Right lobe of liver (tissue), 6 donors: ENCODE data around the gene RNF111. TPM values are rescaled to one million over a fixed set of nuclear protein-coding genes. Genes with fewer than 3 reads are reported as not detected.
"Not testable (repeated sequence)": the region's sequence is repeated elsewhere in the genome, so short reads cannot be mapped to it uniquely, and the experiment has no call there.

Experiments
- ATAC-seq, 4 donors: fragments of 200-7000 bp; cut with Tn5 transposase; one replicate each; pipeline ENCODE4 v1.9.1; 2020; ENCODE audit warnings: mild to moderate bottlenecking in 4 of 4, moderate library complexity in 4 of 4
- DNase-seq, 3 donors: peaks; one replicate each; pipeline ENCODE4 v3.0.0-alpha.2; 2020
- H3K27ac ChIP-seq, 3 donors: fragments of 200-600 bp; one replicate each; pipeline ENCODE4 v1.8.0; 2022
- H3K27me3 ChIP-seq, 2 donors: fragments of 200-600 bp; one replicate each; pipeline ENCODE4 v1.8.0; 2022
- H3K36me3 ChIP-seq, 4 donors: fragments of 200-600 bp; sonication (generic) in 1 of 4; one replicate each; pipeline versions ENCODE4 v1.5.1 to v1.8.0; 2017 to 2022; ENCODE audit warnings: control low read depth in 1 of 4
- H3K4me1 ChIP-seq, 4 donors: fragments of 200-600 bp; sonication (generic) in 1 of 4; one replicate each; pipeline versions ENCODE4 v1.5.1 to v1.8.0; 2017 to 2022; ENCODE audit warnings: control low read depth in 1 of 4
- H3K4me3 ChIP-seq, 3 donors: fragments of 200-600 bp; one replicate each; pipeline ENCODE4 v1.8.0; 2022
- H3K9me3 ChIP-seq, 4 donors: fragments of 200-600 bp; sonication (generic) in 1 of 4; one replicate each; pipeline versions ENCODE4 v1.5.1 to v1.8.0; 2017 to 2022; ENCODE audit warnings: control low read depth in 1 of 4
- POLR2A ChIP-seq: fragments of 450-650 bp; IDR thresholded peaks from one replicate; pipeline ENCODE4 v1.6.1; 2017; ENCODE audit warnings: antibody characterized with exemption, mild to moderate bottlenecking
- WGBS: methylation state at CpG from one replicate; pipeline ENCODE4 v1.1.6; 2018; ENCODE audit warnings: low coverage, low lambda C conversion rate; ENCODE audit not compliant: insufficient coverage; ENCODE audit errors: missing lambda C conversion rate; 5-methylcytosine and 5-hydroxymethylcytosine counted together
- intact Hi-C, 2 donors: fragments of 100-400 bp; cut with DNase I; formaldehyde crosslinking; loops; one replicate each; pipeline versions ENCODE4 v1.11.2 to v1.14.1; 2022
- total RNA-seq, 6 experiments: library from RNA; depleted of rRNA in 2 of 6; stranded (reverse); fragments of >200 nt in 2 of 6; fragmentation: NEBNext Ultra II Directional in 3 of 6; extraction: Animal tissue kit (Norgen Biotek cat#: 25700) in 3 of 6; gene quantifications; one replicate each; pipeline versions ENCODE4 v1.1.0 to v1.2.4, GENCODE V29; 2016 to 2023
- TF ChIP-seq, protein P1 (sequence below), 4 donors: fragments of 200-600 bp in 3 of 4; fragments of 450-650 bp in 1 of 4; IDR thresholded peaks; one replicate each; pipeline versions ENCODE4 v1.5.1 to v1.8.0; 2016 to 2022; ENCODE audit warnings: antibody characterized with exemption in 4 of 4, mild to moderate bottlenecking in 2 of 4
- donor health status: DM: no; HTN: yes; CAD: no.
- donor health status: DM: no; HTN: no; CAD: no.
- donor health status: DM: no; HTN: no; CAD: no.
- donor health status: DM: no; HTN: yes; CAD: no.
- donor health status: DM: no; HTN: yes; CAD: no.

Gene RNF111
- total RNA-seq, 6 experiments from 2014 or later: 7.3 to 19.1 (median 13.4) TPM

DNA sequence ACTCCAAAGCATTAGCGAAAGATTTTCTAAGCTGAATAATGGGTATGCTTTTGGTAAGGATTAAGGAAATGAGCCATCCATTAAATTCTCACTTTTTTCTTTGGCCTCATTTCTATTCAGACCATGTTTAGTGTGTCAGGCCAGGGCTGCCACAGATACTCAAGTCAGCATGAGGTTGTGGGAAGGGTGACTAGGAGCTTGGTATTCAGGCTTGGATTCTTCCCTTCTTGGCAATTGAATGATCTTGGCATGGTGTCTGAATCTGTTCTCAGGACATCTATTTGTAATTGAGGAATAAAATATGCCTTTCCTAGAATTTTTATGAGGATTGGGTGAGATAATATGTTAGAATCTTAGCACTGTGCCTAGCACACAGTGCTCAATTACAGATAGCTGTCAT, 128.7 kb downstream of the RNF111 start:
- no peaks in the 10 kb centered on the region for H3K4me1 ChIP-seq
- intact Hi-C loops: no loop called here
- no peaks in the 10 kb centered on the region for H3K27me3 ChIP-seq
- WGBS: 100% methylated on average over 1 of the region's 1 CpG
- no peak for DNase-seq
- H3K36me3 ChIP-seq: no peaks in the 10 kb centered on the region
- no peak overlapping the region for H3K27ac ChIP-seq
- no peak for ATAC-seq
- TF ChIP-seq, protein P1, sequence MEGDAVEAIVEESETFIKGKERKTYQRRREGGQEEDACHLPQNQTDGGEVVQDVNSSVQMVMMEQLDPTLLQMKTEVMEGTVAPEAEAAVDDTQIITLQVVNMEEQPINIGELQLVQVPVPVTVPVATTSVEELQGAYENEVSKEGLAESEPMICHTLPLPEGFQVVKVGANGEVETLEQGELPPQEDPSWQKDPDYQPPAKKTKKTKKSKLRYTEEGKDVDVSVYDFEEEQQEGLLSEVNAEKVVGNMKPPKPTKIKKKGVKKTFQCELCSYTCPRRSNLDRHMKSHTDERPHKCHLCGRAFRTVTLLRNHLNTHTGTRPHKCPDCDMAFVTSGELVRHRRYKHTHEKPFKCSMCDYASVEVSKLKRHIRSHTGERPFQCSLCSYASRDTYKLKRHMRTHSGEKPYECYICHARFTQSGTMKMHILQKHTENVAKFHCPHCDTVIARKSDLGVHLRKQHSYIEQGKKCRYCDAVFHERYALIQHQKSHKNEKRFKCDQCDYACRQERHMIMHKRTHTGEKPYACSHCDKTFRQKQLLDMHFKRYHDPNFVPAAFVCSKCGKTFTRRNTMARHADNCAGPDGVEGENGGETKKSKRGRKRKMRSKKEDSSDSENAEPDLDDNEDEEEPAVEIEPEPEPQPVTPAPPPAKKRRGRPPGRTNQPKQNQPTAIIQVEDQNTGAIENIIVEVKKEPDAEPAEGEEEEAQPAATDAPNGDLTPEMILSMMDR (IDR thresholded peaks at IDR 0.05): no peak
- TF ChIP-seq POLR2A: no peak
- no peaks in the 10 kb centered on the region for H3K9me3 ChIP-seq
- no peak overlapping the region for H3K4me3 ChIP-seq

DNA sequence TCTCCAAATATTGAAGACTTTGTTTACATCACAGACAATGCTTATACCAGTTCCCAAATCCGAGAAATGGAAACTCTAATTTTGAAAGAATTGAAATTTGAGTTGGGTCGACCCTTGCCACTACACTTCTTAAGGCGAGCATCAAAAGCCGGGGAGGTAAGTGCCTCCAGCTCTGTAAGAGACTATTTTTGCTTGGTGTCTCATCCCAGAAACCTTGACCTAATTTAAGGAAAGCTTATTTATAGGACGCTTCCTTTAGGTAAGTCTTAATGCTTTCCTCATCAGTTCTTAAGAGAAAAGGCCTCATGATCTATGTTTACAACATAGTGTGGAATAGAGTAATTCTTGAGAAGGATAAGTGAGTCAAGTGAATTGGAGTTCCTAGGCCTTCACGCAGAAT, 129.3 kb downstream of the RNF111 start:
- Histone ChIP-seq H3K27me3 (no peaks in the 10 kb centered on the region), H3K27ac (no peak overlapping the region), H3K9me3 (no peaks in the 10 kb centered on the region), H3K36me3 (no peaks in the 10 kb centered on the region), H3K4me3 (no peak overlapping the region), H3K4me1 (no peaks in the 10 kb centered on the region)
- DNase-seq: no peak
- intact Hi-C loops: no loop called here
- WGBS: 97% methylated on average over 6 of the region's 6 CpGs
- no peak for ATAC-seq
- TF ChIP-seq POLR2A: no peak
- TF ChIP-seq, protein P1 (IDR thresholded peaks at IDR 0.05): no peak

DNA sequence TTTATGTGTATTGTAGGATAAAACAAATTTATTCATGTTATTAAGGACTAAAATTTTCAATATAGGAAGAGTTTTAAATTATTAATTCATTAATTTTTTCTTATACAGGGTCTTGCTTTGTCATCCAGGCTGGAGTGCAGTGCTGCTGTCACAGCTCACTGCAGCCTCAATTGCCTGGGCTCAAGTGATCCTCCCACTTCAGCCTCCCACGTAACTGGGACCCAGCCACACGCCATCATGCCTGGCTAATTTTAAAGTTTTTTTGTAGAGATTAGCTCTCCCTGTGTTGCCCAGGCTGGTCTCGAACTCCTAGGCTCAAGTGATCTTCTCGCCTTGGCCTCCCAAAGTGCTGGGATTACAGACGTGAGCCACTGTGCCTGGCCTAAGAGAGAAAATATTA, 132.2 kb downstream of the RNF111 start:
- Histone ChIP-seq H3K4me1 (no peaks in the 10 kb centered on the region), H3K27me3 (no peaks in the 10 kb centered on the region), H3K9me3 (no peaks in the 10 kb centered on the region), H3K36me3 (no peaks in the 10 kb centered on the region), H3K4me3 (no peak overlapping the region), H3K27ac (no peak overlapping the region)
- ATAC-seq: no peak
- intact Hi-C loops: no loop called here
- 87% methylated on average over 5 of the region's 5 CpGs for WGBS
- no peak for DNase-seq
- no peak for TF ChIP-seq POLR2A
- TF ChIP-seq, protein P1 (IDR thresholded peaks at IDR 0.05): no peak

DNA sequence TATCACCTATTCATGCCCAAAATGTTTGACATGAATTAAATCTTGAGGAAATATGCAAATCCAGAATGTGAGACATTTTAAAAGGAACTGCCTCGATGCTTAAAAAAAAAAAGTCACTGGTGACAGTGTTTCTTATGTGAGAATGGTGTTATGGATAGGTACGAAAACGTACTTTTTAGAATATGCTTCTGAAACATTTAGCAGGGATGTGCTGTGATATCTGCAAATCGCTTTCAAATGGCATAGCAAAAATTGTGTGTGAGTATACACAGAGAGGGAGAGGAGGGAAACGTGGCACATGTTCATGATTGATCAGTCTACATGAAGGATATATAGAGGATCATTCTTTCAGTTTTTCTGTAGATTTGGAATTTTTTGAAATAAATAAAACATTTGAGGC, 133.5 kb downstream of the RNF111 start:
- no peaks in the 10 kb centered on the region for H3K27me3 ChIP-seq
- no peak overlapping the region for H3K4me3 ChIP-seq
- intact Hi-C loops: no loop called here
- DNase-seq (no peak), ATAC-seq (no peak)
- TF ChIP-seq POLR2A: no peak
- TF ChIP-seq, protein P1 (IDR thresholded peaks at IDR 0.05): no peak
- WGBS: 95% methylated on average over 5 of the region's 5 CpGs
- no peak overlapping the region for H3K27ac ChIP-seq
- no peaks in the 10 kb centered on the region for H3K4me1 ChIP-seq
- H3K36me3 ChIP-seq: no peaks in the 10 kb centered on the region
- H3K9me3 ChIP-seq: no peaks in the 10 kb centered on the region

DNA sequence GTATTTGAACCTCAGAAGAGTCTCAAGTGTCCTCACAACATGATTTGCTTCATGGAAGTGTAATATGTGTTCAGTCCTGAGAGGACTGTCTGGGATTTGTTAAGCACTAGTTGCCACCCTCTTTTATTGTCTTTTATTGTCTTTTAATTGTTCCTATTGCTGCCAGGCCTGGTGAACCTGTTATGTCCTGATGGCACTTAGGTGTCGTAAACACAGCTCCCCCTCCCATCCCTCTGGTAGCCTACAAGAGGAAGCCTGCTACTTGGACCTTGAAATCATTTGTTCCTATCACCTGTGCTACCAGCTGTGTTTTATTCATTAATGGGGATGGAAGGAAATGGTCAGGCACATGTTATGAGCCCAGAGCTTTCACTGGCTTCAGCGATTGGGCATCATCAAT, 136.8 kb downstream of the RNF111 start:
- Histone ChIP-seq H3K27ac (no peak overlapping the region), H3K27me3 (no peaks in the 10 kb centered on the region), H3K9me3 (peaks cover 0 to 4% (median 0%) of the 10 kb centered on the region in 4 donors), H3K4me1 (no peaks in the 10 kb centered on the region), H3K4me3 (no peak overlapping the region), H3K36me3 (no peaks in the 10 kb centered on the region)
- intact Hi-C loops: no loop called here
- 94% methylated on average over 2 of the region's 2 CpGs for WGBS
- ATAC-seq (no peak), DNase-seq (no peak)
- TF ChIP-seq, protein P1 (IDR thresholded peaks at IDR 0.05): no peak
- TF ChIP-seq POLR2A: no peak

DNA sequence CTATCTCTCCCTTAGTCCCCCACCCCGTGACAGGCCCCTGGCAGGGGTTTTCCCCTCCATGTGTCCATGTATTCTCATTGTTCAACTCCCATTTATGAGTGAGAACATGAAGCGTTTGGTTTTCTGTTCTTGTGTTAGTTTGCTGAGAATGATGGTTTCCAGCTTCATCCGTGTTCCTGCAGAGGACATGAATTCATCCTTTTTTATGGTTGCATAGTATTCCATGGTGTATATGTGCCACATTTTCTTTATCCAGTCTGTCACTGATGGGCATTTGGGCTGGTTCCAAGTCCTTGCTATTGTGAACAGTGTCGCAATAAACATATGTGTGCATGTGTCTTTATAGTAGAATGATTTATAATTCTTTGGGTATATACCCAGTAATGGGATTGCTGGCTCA, 138.2 kb downstream of the RNF111 start:
- H3K4me3 ChIP-seq, H3K4me1 ChIP-seq, H3K36me3 ChIP-seq, DNase-seq, H3K27me3 ChIP-seq, intact Hi-C loops, ATAC-seq, H3K27ac ChIP-seq: not testable (repeated sequence)
- WGBS: 92% methylated on average over 4 of the region's 4 CpGs
- H3K9me3 ChIP-seq: peaks cover 0 to 12% (median 0%) of the 10 kb centered on the region in 4 donors

DNA sequence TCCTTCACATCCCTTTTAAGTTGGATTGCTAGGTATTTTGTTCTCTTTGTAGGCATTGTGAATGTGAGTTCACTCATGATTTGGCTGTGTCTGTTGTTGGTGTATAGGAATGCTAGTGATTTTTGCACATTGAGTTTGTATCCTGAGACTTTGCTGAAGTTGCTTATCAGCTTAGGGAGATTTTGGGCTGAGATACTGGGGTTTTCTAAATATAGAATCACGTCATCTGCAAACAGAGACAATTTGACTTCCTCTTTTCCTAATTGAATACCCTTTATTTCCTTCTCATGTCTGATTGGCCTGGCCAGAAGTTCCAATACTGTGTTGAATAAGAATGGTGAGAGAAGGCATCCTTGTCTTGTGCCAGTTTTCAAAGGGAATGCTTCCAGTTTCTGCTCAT, 139.8 kb downstream of the RNF111 start:
- H3K36me3 ChIP-seq, H3K4me3 ChIP-seq, H3K27ac ChIP-seq, H3K27me3 ChIP-seq, ATAC-seq, DNase-seq, H3K4me1 ChIP-seq, intact Hi-C loops: not testable (repeated sequence)
- H3K9me3 ChIP-seq: peaks cover 0 to 12% (median 0%) of the 10 kb centered on the region in 4 donors
- WGBS: 45% methylated on average over 1 of the region's 1 CpG
